Stimulated activated CD4-positive, alpha-beta T cell treated with anti-CD3 and anti-CD28 coated beads, Interleukin-4, amount 100 ng/mL, for 48 hours (primary cell): ENCODE data around the gene SRSF2.
A peak's percentile ranks its signal among the peaks of the same experiment; 100 is the strongest.
"Not testable (repeated sequence)": the region's sequence is repeated elsewhere in the genome, so short reads cannot be mapped to it uniquely, and the experiment has no call there.

Source experiments
- DNase-seq, 2 donors: peaks; one replicate each; pipeline ENCODE4 v3.0.0-alpha.2; 2020; ENCODE audit warnings: low read depth in 2 of 2

SRSF2 gene

DNA sequence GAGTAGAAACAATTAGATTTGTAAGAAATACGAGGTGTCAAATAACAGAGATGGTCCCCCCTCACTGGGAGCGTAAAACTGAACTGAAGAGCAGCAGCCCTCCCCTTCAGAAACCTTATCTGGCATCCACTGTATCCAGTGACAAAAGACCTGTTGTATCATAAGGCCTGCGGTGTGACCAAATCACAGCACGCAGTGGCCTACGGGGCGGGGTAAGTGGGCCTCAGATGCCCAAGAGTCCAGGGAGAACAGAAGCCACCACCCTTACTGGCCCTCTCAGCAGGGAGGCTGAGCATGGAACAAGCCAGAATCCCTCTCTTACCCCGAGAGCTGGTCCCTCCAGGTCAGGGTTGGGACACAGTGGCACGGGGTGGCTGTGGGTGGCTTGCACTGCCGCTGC, 16.2 kb downstream of the SRSF2 start:
- no peak for DNase-seq

DNA sequence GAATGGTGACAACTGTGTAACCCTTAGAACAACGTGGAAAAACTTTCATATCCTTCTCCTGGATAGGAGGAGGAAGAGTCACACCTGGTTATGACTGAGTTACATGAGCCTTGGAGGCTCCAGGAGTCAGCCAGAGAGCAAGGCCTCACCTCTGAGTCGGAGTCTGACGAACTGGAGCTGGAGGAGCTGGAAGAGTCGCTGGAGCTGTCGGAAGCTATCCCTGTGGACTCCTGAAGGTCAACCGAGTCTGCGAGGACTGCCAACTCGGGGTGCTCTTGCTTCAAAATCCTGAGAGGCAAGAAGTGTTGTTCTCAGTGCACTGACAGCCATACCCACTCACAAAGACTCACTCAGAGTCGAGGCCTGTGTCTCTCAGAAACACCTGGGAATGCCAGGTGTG, 16.9 kb downstream of the SRSF2 start:
- no peak for DNase-seq

DNA sequence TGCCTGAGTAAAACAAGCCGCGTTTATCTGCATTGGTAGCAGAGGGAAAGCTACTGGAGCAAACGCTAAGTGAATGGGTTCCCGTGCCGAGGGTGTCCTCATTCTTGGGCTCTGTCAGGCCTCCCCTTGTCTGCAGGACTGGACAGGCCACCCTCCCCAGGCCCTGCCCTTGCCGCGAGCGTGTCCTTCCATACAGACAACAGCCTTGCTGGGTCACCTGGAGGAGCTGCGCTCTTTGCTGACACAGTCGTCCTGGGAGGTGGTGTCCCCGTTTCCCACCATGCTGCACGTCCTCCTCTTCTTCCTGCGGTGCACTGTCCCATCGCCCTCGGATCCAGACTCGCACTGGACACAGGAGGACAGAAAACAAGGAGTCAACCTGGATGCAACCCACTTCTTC, 18.6 kb downstream of the SRSF2 start:
- no peak for DNase-seq

DNA sequence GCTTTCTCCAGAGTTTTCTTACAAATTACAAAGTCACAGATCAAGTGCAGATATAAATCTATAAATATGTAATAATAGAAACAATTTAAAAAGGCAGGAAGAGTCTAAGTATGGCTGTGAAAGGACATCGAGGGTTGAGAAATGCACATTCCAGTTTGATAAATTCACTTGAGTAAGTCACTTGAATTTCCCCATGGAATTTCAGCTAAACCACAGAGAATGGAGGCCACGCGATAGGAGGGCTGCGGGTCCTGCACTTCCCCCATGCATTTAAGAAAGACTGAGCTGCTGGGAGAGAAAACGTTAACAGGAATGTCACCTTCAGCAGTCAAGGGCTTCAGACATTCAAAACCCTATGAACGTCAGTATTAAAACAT, 20.3 kb downstream of the SRSF2 start:
- no peak for DNase-seq

DNA sequence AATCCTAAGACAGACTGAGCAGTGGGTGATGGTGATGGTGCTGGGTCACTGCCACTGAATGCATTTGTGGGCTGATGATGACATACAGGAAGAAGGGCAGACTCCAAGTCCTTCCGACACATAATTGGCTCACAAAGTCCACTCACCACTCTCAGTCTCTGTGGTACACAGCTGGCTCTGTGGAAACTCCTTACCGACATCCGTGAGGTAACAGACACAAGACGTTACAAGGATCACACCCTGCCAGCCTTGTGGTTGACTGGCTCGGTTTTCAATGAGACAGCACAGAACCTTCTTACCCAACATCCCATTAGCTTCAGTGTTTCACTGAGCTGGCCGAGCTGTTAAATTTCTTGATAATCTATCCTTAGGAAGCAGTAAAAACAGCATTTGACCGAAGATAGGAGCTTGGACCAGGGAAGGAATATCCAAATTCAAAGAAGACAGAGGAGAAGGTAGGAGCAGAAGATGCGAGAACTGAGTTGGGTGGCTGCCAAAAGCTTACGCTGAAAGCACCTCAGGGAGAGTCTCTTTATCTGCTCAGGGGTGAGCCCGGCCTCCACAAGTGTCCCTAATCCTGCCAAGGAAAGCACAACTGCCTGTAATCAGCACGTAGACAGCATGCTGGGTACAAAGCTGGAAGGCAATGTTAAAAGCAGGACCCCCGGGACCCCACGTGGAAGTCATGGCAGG, 20.8 kb downstream of the SRSF2 start:
- no peak for DNase-seq

DNA sequence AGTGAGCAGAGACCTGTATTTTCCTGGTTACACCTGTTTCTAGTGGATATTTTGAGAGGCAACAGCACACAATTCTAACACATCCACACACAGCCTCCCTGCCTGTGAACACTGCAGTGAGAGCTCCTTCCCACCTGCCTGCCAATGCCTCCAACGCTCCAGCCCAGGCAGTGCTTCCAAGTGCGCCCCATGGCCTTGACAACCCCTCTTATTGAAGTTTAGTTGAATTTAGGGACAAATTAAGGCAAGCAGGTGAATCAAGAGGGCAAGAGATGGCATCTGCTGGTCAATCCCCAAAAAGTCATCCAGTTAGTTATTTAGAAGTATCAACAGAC, 21.7 kb downstream of the SRSF2 start:
- no peak for DNase-seq

DNA sequence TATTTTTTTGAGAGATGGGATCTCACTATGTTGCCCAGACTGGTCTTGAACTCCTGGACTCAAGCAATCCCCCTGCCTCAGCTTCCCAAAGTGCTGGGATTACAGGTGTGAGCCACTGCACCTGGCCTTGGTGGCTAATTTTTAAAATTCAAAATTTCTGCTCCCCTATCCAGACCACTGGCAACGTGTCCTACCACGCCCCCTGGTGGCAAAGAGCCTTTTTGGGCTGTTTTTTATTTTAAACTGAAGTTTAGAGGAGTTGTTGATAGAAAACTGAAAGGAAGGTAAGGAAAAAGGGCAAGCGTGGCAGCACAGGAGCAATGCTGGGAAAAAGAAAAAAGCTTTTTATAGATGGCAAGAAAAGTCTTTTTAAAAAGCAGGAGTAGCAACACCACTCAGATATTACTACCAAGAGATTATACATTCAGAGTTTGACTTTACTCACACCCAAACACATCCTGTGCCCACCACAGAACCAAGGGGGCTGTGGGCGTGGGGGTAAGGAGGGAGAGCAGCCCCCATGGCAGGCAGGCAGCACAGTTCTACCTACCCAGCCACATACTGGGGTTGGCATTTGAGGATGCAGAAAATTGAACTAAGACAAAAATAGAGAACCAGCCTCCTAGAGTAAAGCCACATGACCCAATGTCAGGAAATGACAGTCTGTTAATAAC, 22.2 kb downstream of the SRSF2 start:
- DNase-seq = peak; percentile 71 to 84

DNA sequence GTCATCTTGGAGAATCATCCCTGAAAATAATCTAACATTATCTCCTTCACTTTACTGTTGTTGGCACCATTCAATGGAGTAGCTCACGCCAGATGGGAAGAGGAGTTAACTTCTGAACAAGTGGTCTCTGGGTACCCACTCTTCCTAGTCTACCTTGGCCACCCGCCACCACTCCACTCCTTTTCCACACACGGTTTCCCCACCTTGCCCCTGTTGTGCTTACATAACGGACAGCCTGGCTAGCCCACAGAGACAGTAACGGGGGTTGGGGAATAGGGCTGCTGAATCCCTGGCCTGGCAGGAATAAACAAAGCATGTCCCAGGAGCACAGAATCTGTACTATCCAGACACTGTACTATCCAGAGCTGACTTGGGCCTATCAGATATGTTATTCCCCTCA, 22.8 kb downstream of the SRSF2 start:
- DNase-seq = no peak

DNA sequence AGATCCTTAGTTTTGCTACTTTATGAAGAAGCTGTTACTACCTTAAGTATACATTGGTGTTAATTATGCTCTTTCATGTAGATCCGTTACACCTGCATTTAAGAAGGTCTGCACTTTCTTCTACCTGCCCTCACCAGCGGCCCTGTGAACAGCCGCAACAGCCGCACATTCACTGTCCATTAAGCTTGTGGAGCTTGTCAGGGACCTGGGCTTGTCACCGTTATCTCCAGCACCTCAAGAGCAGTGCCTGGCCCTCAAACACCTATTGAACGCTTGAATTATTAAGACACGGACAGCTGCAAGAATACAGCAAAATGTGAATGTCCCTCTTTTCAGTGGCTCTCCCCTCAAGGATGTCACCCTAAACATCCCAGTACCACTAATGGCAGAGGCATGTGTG, 23.4 kb downstream of the SRSF2 start:
- no peak for DNase-seq

DNA sequence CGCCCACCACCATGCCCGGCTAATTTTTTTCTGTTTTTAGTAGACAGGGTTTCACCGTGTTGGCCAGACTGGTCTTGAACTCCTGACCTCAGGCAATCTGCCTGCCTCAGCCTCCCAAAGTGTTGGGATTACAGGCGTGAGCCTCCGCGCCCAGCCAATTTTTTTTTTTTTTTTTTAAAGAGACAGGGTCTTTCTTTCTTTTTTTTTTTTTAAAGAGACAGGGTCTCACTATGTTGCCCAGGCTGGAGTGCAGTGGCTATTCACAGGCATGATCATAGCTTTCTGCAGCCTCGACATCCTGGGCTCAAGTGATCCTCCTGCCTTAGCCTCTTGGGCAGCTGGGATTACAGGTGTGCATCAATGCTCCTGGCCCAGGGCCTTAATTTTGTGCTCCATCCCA, 24.8 kb downstream of the SRSF2 start:
- not testable (repeated sequence) for DNase-seq

DNA sequence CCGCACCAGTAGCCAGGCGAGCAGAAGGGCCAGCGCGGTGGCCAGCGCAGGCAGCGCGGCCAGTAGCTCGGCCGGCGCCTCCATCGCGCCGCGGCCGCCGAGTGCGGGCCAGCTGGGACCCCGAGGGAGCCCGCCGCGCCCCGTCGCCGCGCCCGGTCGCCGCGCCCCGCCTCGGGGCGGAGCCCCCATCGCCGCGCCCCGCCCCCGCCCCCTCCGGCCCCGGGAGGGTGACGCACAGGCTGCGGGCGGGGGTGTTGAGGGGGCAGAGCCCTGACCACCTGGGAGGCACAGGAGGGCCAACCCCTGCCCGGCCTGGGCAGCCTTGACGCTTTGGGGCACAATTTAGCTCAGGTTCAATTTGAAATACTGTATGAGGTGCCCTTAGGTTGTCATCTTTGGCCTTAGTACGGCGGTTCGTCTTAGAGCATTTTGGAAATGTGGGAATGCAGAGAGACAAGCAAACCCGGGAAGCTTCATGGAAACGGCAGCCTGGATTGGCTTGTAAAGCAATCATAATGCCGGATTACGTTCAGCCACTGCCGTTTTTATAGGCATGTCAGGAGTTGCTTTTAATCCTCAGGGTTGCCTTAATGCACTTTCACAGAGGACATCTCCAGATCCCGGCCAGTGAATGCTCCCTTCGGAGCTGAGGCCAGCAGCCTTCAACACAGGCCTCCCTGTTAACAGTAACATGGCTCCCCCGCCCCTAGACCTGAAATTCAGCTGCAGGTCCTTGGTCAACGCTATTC, 26.1 kb downstream of the SRSF2 start, which contains the start of gene MXRA7:
Gene MXRA7 (minus strand): TSS at position 103 of the 749 bp plus-strand sequence. CDS start 19 bp downstream, at position 84.
- no peak for DNase-seq

DNA sequence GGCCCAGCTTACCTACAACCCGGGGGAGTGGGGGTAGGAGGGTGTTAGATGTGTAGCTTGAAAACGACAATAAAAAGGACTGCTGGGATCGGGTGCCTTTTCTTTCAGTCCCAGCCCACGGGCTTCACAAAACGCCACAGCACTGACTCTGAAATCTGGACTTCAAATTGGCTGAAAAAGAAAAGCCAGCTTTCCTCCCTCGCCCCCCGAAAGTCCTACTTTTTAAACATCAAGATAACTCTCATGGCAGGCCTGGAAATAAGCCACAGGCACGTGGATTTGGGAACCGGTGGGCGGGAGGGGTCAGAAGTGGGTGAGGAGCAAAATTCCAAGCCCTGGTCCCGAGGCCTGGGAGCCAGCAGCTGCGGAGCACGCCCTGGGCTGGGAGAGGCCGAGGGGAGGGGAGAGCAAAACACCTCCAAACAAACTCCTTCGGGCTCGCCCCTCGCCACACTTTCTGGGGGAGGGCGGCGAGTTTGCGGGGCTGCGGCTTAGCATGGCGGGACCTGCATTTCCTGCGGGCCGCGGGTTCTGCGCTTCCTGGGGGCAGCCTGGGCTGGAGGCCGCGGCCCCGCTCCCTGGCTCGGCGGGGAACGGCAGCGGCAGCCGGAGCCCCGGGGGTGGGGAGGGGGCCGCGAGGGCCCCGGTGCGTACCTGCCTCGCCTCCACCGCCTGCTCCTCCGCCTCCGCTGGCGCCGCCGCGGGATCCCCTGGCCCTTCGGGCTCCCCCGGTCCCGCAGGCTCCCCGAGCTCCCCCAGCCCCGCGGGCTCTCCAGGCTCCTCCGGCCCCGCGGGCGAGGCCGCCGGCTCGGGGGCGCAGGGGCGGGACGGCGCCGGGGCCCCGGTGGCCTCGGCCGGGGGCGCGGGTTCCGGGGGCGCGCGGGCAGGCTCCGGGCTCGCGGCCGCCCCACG, 26.9 kb downstream of the SRSF2 start:
- DNase-seq = not testable (repeated sequence)

DNA sequence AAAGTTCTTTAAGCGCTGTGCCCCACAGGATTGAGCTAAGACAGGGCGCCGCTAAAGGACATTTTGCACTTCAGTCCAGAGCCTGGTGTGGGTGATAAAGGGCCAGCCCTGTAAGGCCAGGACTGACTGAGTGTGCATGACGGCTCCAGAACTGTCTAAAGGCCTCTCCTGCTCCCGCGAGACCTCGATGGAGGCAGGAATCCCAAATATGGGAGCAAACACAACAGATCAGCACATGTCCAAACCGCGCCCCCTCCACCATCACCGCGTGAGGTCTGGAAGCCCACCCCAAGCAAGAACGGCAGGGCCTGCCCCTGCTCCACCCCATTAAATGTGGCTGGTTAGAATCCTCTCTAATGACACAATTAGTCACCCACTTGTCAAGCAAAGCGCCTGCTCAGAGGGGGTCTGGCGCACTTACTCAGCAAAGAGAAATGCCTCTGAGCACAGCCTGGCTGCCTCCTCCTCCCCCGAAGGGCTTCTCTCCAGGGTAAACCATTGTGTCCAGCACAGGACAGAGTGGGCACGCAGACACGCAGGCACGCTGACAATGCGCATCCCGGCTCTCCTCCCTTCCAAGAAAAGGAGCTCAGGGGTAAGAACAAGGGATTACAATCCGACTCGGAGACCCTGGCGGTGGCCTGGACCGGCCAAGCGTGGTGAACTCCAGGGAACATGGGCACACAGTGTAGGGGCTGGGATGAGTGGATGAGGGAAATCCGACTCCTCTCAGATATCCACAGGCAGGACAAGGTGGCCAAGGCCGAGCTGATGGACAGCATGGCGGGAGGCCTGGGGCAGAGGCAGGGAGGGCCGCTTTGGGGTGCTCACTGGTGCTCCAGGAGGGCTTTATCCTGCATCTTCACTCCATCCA, 27.8 kb downstream of the SRSF2 start:
- no peak for DNase-seq

DNA sequence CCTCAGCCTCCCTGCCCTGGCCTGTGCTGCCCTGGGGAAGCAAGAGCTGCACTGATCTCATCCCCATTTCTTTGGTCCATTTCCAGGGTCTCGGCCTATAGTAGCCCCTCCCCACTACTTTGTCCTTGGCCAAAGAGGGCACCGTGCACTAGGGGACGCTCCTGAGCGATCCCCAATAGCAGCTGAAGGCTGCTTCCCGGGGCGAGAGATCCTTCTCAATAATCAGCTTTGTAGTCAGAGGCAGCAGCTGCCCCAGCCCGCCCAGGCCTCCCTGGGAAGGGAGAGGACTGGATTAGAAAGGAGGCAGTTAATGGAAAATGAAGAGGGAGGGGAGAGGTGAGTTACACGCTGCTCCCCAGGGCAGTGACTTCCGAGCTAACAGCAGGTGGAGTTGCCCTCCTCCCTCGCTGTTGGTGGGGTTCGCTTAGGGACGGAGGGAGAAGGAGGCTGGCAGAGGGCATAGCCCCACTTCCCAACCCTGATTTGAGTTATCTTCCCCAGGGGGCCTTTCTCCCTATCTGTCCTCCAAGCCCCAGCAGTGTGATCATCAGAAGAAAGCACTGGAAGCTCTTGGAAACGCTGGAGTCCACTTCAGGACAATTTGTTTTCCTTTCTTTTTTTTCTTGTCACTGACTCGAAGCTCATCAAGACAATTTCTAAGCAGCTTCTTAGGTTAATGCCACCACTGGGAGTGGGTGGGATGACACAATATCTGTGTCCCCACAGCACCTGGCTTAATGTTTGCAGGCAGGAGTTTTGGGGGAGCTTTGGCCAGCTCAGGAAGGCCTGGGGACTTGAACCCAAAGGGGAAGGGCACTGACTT, 28.9 kb downstream of the SRSF2 start:
- DNase-seq = no peak

DNA sequence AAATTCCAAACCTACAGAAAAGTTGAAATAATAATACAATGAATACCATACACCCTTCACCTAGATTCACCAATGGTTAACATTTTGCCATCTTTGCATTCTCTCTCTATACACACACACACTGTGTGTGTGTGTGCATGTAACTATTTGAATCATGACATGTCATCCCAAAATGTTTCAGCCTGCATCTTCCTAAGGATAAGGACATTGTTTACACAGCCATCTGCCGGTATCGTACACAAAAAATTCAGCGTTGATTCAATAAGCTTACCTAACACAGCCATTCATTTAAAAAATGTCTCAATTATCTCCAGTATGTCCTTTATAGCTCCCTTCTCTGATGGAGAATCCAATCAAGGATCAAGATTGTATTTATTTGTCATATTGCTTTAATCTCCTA, 30.3 kb downstream of the SRSF2 start:
- no peak for DNase-seq

DNA sequence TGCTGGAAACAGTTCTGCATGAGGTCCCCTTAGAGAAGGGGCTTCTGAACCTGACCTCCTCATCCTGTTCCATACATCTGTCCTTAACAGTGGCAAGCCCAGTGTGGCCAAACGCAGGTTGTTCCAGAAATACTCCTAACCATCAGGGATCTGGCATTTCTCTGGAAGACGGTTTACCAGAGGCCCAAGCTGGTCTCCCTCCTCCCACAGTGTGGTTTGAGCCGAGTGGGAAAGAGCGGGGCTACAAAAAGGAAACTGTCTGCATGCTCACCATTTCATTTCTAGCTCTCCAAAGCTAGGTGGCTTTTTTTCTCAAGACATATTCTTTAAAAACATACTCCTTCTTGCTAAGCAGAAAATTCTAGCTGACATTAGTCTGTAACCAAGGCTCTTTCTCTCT, 32.3 kb downstream of the SRSF2 start:
- no peak for DNase-seq

DNA sequence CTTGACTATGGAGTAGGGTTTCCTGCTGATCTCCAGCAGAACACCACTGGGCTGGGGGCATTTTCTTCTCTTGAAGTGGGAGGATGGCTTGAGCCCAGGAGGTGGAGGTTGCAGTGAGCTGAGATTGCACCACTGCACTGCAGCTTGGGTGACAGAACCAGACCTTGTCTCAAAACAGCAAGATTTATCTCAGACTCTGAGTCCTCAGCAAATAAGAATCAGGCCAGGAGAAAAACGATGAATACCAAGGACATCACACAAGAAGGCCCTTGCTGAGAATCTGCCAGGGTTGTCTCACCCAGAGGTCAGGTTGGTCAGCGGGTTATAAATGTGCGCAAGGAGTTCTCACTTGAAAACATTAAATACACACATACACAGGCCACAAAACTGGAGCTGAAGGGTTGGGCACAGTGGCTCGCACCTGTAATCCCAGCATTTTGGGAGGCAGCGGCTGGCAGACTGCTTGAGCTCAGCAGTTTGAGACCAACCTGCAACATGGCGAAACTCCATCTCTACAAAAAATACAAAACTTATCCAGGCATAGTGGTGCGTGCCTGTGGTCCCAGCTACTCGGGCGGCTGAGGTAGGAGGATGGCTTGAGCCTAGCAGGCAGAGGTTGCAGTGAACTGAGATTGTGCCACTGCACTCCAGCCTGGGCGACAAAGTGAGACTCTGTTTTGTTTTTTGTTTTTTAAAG, 34.0 kb downstream of the SRSF2 start:
- no peak for DNase-seq

DNA sequence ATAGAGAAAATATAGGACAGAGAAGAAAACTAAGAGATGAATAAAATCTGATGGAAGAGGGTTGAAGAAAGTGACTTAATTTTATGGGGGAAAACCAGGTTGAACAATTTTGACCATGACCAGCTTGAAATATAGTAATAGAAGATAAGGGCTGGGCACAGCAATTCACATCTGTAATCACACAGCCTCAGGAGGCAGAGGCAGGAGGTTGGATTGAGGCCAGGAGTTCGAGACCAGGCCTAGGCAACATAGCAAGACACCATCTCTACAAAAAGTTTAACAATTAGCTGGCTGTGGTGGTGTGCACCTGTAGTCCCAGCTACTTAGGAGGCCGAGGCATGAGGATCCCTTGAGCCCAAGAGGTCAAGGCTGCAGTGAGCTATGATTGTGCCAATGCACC, 35.1 kb downstream of the SRSF2 start:
- DNase-seq = no peak

DNA sequence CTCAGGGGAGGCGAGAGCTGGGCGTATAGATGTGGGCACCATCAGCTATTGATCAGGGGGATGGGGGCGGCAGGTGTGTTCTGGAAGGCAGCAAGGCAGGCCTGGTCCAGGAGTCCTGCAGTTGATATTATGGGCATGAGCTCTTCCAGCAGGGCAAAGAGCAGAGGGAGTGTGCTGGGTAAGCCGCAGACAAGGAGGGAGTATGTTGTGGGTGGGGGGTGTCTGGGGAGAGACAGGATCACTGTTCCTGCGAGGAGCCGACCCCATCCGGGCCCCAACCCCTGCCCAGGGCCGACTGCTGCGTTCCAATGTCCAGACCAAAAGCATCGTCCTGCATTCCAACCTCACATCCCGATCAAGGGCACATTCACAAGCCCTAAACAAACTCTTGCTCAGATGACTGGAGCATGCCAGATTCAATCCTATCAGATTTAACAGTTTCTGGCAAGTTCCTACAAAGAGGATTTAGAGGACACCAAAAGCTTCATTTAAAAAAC, 35.6 kb downstream of the SRSF2 start:
- no peak for DNase-seq
